Right ventricle myocardium inferior (tissue), 1 donor: Measurements from ENCODE around the gene PUSL1. TPM values are rescaled to one million over a fixed set of nuclear protein-coding genes. Genes with fewer than 3 reads are reported as not detected.
A peak's percentile ranks its signal among the peaks of the same experiment; 100 is the strongest.

Experiments
- ATAC-seq: fragments of 200-7000 bp; cut with Tn5 transposase; one replicate; pipeline ENCODE4 v1.9.1; 2020; ENCODE audit warnings: mild to moderate bottlenecking, moderate library complexity
- DNase-seq: peaks from one replicate; pipeline ENCODE4 v3.0.0; 2021; ENCODE audit errors: missing footprints
- intact Hi-C: fragments of 100-400 bp; cut with DNase I; formaldehyde crosslinking; loops from one replicate; pipeline ENCODE4 v1.11.0; 2022
- total RNA-seq: library from RNA; stranded (reverse); fragmentation: NEBNext Ultra II Directional; extraction: Animal tissue kit (Norgen Biotek cat#: 25700); gene quantifications from one replicate; pipeline ENCODE4 v1.2.1, GENCODE V29; 2021
- donor health status: DM: no; HTN: yes; CAD: no; lungs with severe emphysema.

The PUSL1 gene
- total RNA-seq, 1 donor from 2014 or later: 10.3 TPM

DNA sequence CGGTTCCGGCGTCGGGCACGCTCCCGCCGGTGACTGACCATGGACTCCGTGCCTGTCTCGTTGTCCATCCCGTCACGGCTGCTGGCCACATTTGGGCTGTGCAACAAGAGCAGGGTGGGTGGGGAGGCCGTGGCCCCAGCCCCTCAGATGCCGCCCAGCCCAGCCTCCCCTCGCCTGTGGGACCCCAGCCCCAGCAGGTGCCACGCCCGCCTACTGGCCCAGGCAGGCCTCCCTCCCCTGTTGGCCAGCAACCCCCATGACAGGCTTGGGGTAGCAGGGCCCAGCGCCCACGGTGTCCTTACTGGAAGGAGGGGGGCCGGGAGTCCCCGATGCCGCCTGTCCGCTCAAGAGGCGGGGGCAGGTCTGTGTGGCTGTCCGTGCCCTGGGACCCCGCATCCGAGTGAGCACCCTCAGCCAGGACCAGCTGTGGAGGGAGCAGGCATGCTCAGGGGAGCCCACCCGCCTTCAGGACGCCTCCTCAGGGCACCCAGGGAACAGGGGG lies 33.7 kb downstream of the PUSL1 start:
- ATAC-seq: no peak
- intact Hi-C loops: no loop called here
- no peak for DNase-seq

- intact Hi-C loops: no loop called here
- DNase-seq: no peak
- no peak for ATAC-seq
Measured at GRCh38 chr1:1342584-1343115, 34.3 kb downstream of the PUSL1 start.

- ATAC-seq (peak; percentile 23), DNase-seq (peak; percentile 67)
Measured at GRCh38 chr1:1343811-1344421, 35.5 kb downstream of the PUSL1 start.

DNA sequence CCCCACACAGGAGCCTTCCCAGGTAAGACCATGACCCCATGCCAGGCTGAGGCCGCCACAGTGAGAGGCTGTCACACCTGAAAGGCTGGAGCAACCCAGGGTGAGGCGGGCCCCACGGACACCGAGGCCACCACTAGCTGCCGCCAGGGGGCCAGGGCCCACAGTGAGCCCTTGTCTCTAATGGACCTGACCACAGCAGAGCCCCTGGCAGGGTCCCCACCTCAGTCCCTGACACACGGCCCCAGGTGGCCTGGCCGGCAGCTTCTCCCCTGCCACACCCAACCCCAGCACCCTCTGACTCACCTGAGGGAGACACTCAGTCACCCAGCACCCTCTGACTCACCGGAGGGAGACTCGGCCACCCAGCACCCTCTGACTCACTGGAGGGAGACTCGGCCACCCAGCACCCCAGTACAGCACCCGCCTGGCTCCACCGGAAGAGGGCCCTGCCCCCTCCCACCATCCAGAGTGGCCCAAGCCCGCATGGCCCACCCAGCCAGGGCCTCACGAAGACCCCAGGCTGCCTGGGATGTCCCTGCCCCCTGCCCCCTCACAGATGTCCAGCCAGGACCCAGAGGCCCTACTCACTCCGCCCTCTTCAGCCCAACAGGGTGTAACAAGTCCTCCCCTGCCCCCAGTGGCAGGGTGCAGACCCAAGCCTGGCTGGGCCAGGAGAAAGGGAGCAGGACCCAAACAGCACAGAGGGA lies 36.4 kb downstream of the PUSL1 start:
- no peak for ATAC-seq
- peak; percentile 56 for DNase-seq
- intact Hi-C loops: no loop called here

More at GRCh38 chr1:1343811-1344421, 35.5 kb downstream of the PUSL1 start:
- intact Hi-C loops: no loop called here

GRCh38 chr1:1345384-1345783 lies 37.0 kb downstream of the PUSL1 start:
- intact Hi-C loops: no loop called here
- ATAC-seq (no peak), DNase-seq (peak; percentile 59)

- intact Hi-C loops: loop anchor here (2.0 kb wide), 1 partner anchor 21 kb away; the partner anchor contains the start of genes CPTP and INTS11
- ATAC-seq (no peak), DNase-seq (peak; percentile 60)
Measured at GRCh38 chr1:1345860-1346500, 37.6 kb downstream of the PUSL1 start.

- intact Hi-C loops: loop anchor here (2.0 kb wide), 1 partner anchor 22 kb away; the partner anchor contains the start of genes CPTP and INTS11
- DNase-seq (peak; percentile 32), ATAC-seq (no peak)
Measured at GRCh38 chr1:1346501-1346890, 38.1 kb downstream of the PUSL1 start.

- DNase-seq (peak; percentile 49), ATAC-seq (no peak)
- intact Hi-C loops: loop anchor here (2.0 kb wide), 1 partner anchor 22 kb away; the partner anchor contains the start of genes CPTP and INTS11
Measured at GRCh38 chr1:1347026-1347595, 38.7 kb downstream of the PUSL1 start.

GRCh38 chr1:1347663-1348419 lies 39.4 kb downstream of the PUSL1 start:
- peak; percentile 67 for DNase-seq
- intact Hi-C loops: loop anchor here (2.0 kb wide), 3 partner anchors 23 to 39 kb away; partner anchors contain the start of genes CPTP, INTS11 and PUSL1
- ATAC-seq: peak; percentile 25

DNA sequence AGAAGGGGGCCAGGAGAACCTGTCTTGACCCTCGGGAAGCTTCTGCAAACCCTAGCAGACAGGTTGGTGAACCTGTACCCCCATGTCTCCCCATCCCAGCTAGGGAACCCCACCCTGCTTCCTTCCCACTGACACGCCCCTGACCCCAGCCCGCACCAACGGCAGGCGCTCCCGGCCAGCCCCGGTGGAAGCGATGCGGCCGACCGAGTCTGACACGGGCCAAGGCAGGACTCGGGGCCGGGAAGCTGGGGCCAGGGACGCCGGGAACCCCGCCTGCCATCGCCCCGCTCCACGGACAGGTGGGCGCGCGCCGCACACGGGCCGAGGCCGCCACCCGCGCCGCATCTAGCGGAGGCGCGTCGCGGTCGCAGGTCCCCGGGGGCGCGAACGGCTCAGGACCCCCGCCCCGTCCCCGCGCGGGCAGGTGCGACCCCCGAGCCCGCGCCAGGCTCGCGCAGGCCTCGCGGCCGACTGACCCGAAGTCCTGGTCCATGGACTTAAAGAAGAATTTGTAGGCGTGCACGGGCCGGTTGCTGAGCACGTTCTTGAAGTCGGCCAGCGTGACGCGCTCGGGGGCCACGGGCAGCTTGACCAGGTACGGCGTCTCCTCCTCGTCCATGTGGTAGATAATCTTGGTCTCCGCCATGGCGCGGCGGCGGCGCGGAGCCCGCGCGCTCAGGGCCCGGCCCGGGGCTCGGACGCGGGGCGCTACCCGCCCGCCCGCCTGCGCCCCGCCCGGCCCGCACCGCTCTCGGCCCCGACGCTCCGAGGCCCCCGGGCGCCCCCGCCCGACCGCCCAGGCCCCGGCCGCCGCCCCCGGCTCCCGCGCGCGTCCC lies 40.2 kb downstream of the PUSL1 start:
- ATAC-seq (no peak), DNase-seq (peak; percentile 80)
- intact Hi-C loops: loop anchor here (2.0 kb wide), 2 partner anchors 24 to 40 kb away; partner anchors contain the start of gene PUSL1

- ATAC-seq (peak; percentile 29), DNase-seq (peak; percentile 87)
- intact Hi-C loops: loop anchor here (2.0 kb wide), 2 partner anchors 23 to 41 kb away; partner anchors contain the start of gene PUSL1
Measured at GRCh38 chr1:1349256-1350012, 41.0 kb downstream of the PUSL1 start, which contains the start of gene DVL1. Gene DVL1, minus strand, starts transcription at chr1:1349418. Its CDS starts 353 bp downstream, at chr1:1349065.

- ATAC-seq: peak; percentile 50
- intact Hi-C loops: loop anchor here (1.0 kb wide), 1 partner anchor 22 kb away; no protein-coding TSS in a partner anchor
- DNase-seq: peak; percentile 83
Measured at GRCh38 chr1:1351511-1352427, 43.4 kb downstream of the PUSL1 start.

GRCh38 chr1:1352786-1353388 lies 44.5 kb downstream of the PUSL1 start:
- DNase-seq: peak; percentile 57
- no peak for ATAC-seq
- intact Hi-C loops: loop anchor here (1.0 kb wide), 1 partner anchor 20 kb away; no protein-coding TSS in a partner anchor

DNA sequence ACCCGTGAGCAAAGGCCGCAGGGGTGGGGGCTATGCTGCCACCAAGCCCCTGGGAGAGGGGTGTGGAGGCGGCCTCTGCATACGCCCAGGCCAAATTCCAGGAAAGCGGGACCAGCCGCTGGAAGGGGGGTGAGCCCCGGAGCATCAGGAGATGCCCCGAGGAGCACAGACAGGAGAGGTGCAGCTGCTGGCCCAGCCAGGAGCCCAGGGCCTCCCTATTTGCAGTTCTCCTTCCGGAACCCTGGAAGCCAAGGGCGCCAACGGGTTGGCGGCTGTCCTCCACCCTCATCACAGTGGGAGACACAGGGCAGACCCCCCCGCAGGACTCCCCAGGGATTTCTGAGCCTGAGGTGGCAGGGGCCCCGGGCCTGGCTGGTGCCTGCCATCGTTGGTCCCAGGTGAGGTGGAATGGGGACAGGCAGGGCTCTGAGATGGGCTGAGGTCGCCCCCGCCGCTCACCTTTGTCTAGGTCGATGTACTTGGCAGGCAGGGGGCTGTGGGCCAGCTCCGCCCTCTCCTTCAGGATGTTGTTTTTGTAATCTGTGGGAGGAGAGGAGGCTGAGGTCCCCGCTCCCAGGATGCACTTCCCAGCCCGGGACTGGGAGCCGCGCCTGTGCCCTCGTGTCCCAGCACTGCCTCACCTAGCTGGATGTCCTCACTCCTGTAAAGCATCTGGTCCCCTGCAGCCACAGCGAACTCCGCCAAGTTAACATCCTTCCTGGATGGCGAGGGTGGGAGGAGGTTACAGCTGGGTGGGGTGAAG lies 45.2 kb downstream of the PUSL1 start:
- intact Hi-C loops: no loop called here
- DNase-seq: peak; percentile 60

More for the DNA sequence above, 45.2 kb downstream of the PUSL1 start:
- ATAC-seq: no peak
